Mesodermal cell (in vitro differentiated cells): ENCODE data around the gene IRF2BPL.
A peak's percentile ranks its signal among the peaks of the same experiment; 100 is the strongest.

Experiments used
- H3K27ac ChIP-seq: 2 replicates; pipeline ENCODE4 v1.7.0; 2013; ENCODE audit warnings: mild to moderate bottlenecking, low read depth, low read length, moderate library complexity; ENCODE audit not compliant: severe bottlenecking
- H3K36me3 ChIP-seq: 2 replicates; pipeline ENCODE4 v1.7.1; 2013; ENCODE audit warnings: mild to moderate bottlenecking, low read length, moderate library complexity; ENCODE audit not compliant: control insufficient read depth, insufficient read depth
- H3K4me1 ChIP-seq: one replicate; pipeline ENCODE4 v1.7.1; 2013; ENCODE audit warnings: mild to moderate bottlenecking, low read length; ENCODE audit not compliant: insufficient read depth, control insufficient read depth, poor library complexity, severe bottlenecking
- H3K4me3 ChIP-seq: 2 replicates; pipeline ENCODE4 v1.7.0; 2013; ENCODE audit warnings: low read length, control low read depth, mild to moderate bottlenecking; ENCODE audit not compliant: insufficient read depth, poor library complexity, severe bottlenecking; ENCODE audit errors: extremely low read depth
- H3K9me3 ChIP-seq: 2 replicates; pipeline ENCODE4 v1.7.1; 2013; ENCODE audit warnings: mild to moderate bottlenecking, low read length, moderate library complexity; ENCODE audit not compliant: control insufficient read depth
- WGBS, 2 experiments: methylation state at CpG; one replicate each; pipeline ENCODE4 v1.1.5; 2013; ENCODE audit warnings: missing lambda C conversion rate in 2 of 2; ENCODE audit not compliant: insufficient coverage in 2 of 2; 5-methylcytosine and 5-hydroxymethylcytosine counted together

The IRF2BPL gene

DNA sequence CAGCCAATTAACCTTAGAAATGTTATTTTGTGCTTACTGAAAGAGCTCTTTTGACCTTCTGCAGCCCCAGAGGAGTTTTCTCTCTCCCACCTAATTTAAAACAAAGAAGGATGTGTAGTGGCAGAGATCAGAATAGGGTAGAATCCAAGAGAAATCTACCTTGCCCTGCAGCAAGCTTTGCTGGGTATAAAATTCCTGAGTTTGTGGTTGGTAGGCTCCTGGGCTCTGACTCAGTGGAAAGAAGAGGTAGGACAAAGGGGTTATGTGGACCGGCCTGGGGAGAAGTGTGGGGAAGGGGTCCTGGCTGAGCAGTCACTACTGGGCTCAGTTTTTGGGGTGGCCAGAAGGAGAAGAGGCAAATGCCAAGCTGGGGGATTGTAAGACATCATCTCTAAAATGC is 46.8 kb downstream of the IRF2BPL start:
- no peak overlapping the region for H3K4me3 ChIP-seq
- H3K36me3 ChIP-seq = no peaks in the 10 kb centered on the region
- H3K9me3 ChIP-seq = peaks cover 8% of the 10 kb centered on the region
- H3K27ac ChIP-seq = no peak overlapping the region
- peaks cover 37% of the 10 kb centered on the region for H3K4me1 ChIP-seq
- WGBS, 2 experiments = 89% methylated on average over 1 of the region's 1 CpG; no CpG with 5 or more reads in 1 of the 2 experiments

DNA sequence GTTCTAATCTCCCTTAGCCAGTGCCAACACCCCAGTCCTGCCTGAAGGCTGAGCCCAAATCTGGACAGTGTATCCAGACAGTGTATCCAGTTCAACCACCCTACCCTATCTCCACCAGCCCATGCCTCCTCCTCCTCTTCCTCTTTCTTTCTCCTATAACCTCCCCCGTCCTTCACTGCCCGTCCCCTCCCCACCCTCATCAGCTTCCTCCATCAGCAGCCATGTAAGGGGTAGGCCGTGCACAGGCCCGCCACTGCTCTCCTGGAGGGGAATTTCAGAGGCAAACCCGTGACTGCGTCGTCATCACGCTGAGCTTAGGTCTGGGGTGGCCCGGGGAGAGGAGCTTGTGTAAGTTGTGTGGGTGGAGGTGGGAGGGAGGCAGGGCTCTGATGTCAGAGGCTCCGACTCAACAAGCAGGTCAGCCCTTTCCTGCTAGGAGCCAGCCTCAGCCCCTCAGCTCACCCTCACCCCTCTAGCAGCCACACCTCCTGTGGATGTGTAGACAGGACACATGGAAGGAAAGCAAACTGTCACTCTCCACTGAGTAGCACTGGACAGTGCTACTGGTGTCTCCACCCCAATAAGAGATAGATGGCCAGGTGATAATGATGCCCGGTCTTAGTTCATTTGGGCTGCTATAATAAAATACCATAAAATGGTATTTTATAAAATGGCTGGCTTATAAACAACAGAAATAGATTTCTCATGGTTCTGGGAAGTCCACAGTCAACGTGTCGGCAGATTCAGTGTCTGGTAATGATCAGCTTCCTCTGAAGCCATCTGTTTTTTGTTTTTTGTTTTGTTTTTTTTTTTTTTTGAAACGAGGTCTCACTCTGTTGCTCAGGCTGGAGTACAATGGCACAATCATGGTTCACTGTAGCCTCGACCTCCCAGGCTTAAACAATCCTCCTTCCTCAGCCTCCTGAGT is 50.5 kb downstream of the IRF2BPL start:
- no peak overlapping the region for H3K4me3 ChIP-seq
- H3K4me1 ChIP-seq = peaks cover 11% of the 10 kb centered on the region
- peaks cover 8% of the 10 kb centered on the region for H3K9me3 ChIP-seq
- 60 to 80% methylated on average over 4 to 6 of the region's 15 CpGs for WGBS, 2 experiments
- H3K36me3 ChIP-seq = no peaks in the 10 kb centered on the region
- peak overlapping the region; percentile 29 for H3K27ac ChIP-seq

DNA sequence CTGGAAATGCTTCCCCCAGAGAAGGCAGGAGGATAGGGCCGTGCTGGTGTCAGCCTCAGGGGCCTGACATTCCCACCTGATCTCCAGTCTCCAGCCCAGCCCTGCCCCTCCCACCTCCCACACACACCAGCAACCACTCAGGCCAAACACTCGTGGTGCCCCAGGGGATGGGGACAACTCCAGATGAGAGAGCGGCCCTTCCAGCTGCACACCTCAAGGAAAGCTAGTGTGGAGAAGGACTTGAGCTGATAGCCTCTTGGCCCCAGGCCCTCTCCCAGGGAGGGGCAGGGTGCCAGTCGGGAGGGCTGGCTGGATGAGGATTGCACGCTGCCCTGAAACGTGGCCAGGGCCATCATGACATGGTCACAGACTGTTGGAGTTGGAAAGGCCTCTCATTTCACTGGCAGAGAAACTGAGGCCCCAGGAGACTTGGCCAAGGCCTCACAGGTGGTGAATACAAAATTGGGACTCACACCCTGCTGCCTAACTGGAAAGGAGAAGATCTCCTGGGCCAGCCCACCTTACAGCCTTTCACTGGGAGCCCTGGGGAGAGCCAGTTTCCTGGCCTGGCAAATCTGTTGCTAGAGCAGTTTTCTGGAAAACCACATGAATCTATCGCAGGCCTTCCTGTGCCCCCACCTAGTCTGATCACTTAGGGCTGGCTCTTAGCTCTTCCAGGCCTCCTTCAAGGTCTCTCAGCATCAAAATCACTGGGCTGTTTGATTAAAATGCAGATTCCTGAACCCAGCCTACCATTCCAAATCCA is 52.1 kb downstream of the IRF2BPL start:
- H3K36me3 ChIP-seq = no peaks in the 10 kb centered on the region
- H3K4me1 ChIP-seq = peaks cover 11% of the 10 kb centered on the region
- H3K4me3 ChIP-seq = no peak overlapping the region
- no peak overlapping the region for H3K27ac ChIP-seq
- peaks cover 2% of the 10 kb centered on the region for H3K9me3 ChIP-seq
- 83 to 91% methylated on average over 5 to 7 of the region's 7 CpGs for WGBS, 2 experiments

GRCh38 chr14:76975812-76976211 is 52.7 kb downstream of the IRF2BPL start:
- no peak overlapping the region for H3K4me3 ChIP-seq
- no peak overlapping the region for H3K27ac ChIP-seq
- no peaks in the 10 kb centered on the region for H3K36me3 ChIP-seq
- H3K4me1 ChIP-seq = peaks cover 13% of the 10 kb centered on the region
- 86 to 100% methylated on average over 3 of the region's 4 CpGs for WGBS, 2 experiments
- H3K9me3 ChIP-seq = no peaks in the 10 kb centered on the region

GRCh38 chr14:76975051-76975450 is 53.5 kb downstream of the IRF2BPL start:
- Histone ChIP-seq H3K27ac (no peak overlapping the region), H3K9me3 (no peaks in the 10 kb centered on the region), H3K4me1 (peaks cover 13% of the 10 kb centered on the region), H3K4me3 (no peak overlapping the region), H3K36me3 (no peaks in the 10 kb centered on the region)
- WGBS, 2 experiments = 95 to 99% methylated on average over 8 of the region's 8 CpGs
